Activated CD8-positive, alpha-beta memory T cell treated with anti-CD3 and anti-CD28 coated beads, Interleukin-2, amount 50 U/mL, for 48 hours (primary cell): ENCODE data around the gene FGGY.

Source experiments
- DNase-seq: peaks from one replicate; pipeline ENCODE4 v3.0.0-alpha.2; 2020

Gene FGGY

GRCh38 chr1:59755069-59755685 lies 458.3 kb downstream of the FGGY start:
- no peak for DNase-seq

DNA sequence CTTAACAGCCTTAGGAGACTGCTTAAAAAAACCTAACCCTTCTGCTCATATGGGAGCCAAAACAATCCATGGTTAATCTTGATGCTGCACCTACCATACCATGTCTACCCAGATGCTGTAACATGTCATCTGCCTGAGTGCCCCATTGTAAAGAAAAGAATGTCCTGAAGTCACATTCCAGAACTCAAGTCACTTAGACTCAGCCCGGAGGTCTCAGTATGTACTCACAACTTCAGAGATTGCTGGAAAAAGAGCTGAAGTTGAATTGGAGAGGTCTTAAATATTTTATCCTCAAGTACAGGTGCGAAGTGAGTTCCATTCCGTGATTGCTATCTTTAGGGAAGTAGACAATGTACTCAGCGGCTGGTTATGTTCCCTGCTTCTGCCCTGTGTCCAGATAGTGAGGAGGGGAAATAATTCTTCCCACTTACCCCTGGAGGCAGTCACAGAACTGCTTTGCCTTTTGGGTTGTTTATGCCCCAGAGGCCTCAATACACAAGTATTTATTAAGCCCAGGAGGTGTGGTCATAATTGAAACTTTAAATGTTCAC lies 460.4 kb downstream of the FGGY start:
- DNase-seq = no peak

DNA sequence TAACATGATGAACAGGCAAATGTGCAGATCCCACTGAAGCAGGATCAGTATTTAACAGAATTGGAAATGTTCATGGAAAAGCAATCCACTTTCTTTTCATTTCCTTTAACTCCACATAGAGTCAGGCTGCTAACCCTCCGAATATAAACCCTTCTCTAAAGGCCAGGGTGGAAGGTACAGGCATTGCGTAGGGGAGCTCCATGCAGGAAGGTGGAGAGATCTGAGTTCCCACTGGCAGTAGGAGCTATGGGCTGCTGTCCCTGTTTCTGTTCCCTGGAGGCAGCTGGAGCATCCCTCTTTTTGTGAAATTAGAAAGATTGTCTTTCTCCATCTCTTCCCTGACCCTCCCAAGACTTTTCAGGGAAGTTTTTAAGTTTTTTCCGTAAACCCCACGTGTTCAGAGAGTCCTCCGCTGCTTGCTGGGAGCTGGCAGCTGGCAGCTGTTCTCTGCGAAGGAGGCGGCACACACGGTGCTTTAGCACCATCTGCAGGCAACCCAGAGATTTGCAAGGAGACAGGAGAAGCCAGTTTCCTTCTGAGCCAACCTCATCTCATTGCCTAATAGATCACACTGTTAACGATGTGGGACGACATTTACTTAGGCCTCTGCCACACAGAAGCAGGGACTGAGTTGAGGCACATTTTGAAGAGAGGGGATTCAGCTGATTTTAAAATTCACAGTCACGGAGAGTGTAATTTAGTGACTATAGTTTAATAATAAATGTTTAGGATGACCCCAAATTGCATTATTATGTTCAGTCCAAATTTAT lies 462.4 kb downstream of the FGGY start:
- peak; percentile 79 for DNase-seq

DNA sequence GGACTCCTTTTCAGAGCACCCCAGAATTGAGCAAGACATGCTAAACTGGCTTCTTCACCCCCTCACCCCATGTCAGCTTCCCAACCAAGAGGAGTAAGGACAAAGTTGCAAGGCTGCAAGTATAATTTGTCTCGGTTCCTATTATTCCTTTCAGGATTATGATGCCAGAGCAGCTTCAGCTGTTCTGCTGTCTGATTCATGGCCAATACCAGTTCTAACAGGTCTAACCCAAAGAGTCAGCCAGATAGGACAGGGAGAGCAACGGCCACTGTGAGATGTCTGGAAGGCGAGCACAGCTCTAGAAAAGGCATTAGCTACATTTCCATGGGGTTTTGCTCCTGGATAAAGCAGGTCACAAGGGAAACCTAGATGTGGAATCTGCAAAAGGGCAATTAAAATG lies 464.5 kb downstream of the FGGY start:
- no peak for DNase-seq

DNA sequence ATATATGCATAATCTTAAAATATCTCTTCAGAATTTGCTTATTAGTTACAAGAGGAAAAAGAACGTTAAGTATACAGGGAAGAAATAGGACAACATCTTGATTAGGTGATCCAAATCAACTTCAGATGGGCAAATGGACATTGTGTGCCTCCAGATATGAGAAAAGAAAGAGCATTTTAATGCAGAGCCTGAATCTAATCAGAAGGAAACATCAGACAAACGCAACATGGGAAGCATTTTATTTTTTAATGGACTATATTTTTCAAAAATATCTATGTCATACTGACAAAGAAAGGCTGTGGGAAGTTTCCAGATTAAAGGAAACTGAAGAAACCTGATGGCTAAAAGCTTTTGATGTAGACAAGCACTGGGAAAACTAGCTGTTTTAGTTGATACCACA lies 466.5 kb downstream of the FGGY start:
- no peak for DNase-seq

DNA sequence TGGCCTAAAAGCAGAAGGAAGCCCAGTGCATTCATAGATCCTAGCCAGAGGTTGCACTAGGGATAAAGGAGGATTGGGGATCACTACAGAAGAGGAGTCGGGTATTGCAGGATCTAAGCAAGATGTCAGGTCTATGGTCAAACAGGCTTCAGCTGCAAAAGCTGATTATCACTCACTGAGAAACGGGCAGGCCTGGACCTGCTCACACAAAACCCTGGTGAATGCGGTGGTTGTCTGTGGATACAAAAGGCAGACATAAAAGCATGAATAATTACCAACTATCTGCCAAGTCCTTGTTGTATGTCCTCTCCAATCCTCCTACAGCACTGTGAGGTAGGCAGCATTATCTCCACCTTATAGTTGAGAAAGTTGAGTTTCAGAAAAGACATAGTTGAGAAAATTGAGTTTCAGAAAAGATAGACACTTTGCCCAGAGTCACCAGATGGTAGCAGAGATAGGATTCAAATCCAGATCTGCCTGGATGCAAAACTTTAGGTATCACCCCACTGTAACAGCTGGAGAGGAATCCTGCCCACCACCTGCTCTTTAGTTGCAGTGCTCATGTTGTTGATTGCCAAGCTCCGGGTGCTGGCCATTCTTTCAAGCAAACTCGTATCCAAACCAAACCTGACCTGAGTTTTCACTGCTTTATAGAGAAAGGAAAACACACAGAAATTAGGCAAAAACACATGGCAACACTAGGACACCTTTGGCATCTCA lies 468.3 kb downstream of the FGGY start:
- no peak for DNase-seq

DNA sequence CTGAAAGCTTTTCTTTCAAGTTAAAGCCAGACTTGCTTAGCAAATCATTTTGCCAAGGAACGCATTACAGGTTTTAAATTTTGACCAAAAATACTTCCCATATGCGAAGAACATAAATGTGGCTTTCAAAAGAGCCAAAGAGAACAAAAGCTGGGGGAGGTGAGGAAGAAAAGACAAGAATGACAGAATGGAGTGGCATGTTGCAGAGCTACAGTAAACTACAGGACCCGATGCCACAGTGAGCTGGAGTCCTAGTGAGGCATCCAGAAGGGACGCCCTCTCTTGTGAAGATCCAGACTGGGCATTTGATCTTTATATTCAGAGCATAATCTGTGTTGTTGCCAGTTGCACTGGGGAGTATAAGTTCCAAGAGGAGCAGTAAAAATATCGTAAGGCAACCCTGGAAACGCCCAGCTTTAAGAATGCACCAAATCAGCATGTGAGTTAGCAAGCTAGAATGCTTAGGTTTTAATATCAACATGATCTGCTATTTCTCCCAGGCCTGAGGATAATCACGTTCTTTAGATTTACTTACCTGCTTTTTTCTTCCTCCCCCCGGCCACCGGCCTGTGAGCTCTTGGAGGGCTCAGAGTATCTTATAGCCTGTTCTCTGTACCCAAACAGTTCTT lies 469.4 kb downstream of the FGGY start:
- no peak for DNase-seq

DNA sequence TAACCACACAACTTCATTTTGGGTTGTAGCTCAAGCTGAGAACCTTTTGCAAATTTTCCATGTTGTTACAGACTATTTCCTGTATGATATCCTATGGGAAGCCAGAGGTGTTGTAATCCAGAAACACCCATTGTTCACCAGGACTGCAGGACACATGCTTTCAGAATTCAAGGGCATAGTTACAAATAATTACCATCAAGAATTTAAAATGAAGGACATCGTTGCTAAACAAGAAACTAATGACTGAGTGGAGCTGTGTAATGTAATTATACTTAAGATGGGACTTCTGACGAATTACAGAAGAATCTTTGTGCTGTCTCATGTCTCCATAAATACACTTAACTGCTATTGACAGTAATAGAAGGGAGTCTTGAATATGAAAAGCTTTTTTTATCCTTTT lies 470.2 kb downstream of the FGGY start:
- no peak for DNase-seq

DNA sequence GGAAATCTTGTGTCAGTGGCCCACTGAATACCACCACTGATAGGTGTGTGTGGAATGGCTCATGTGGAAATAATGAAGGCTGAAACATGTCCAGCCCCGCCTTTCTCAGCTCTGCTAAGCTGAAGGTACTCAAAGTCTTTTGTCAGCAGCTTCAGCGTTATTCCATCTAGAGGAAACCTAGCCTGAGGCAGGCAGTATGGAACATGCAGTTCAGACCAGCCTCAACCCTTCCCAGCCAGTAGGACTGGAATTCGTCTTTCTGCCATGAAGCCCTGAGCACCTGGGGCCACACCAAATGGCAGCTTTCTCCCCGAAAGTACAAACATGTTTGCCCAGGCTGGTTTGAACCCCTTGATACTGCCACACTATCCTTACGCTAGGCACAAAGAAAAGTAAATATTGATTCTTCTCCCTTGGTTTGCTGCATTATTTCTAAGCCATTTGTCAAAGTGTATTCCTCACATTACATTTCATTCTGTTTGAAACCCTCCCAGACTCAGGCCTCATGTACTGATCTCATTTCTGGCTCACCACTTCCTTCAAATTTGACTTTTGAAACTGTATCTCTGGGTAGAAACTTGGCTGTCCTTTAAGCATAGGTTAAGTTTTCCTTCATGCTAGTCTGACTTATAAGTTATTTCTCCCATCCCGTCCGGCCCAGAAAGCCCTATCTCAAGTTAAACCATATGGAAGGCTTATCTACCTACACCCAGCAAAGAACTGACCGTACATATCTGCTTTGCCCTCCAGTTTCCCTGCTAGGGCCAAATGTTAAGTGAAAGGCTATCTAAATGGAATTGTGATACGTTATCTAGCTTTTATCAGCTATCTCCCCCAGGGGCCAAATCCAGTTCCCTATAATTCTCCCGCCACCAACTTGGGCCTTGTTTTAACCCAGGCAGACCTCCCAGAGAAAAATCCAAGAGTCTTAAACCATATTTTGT lies 472.2 kb downstream of the FGGY start:
- DNase-seq = no peak

GRCh38 chr1:59769736-59770095 lies 472.8 kb downstream of the FGGY start:
- no peak for DNase-seq

- no peak for DNase-seq
Measured at GRCh38 chr1:59771361-59771760, 474.5 kb downstream of the FGGY start.

DNA sequence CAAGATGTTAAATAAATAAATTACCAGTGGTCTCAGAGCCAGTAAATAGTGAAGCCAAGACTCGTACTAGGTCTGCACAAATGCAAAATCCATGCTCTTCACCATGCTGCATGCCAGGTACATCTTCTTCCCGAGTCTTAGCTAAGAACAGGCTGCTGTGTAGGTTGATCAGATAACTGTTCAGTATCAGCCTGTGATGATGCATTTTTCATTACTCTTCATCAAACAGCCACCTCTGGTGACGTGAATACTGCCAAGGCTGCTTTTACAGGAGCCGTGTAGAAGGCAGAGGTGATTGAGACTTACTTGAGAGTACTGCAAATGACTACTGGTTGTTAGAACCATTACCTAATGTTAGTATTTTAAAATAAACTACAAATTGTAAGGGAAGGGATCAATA lies 478.6 kb downstream of the FGGY start:
- no peak for DNase-seq

DNA sequence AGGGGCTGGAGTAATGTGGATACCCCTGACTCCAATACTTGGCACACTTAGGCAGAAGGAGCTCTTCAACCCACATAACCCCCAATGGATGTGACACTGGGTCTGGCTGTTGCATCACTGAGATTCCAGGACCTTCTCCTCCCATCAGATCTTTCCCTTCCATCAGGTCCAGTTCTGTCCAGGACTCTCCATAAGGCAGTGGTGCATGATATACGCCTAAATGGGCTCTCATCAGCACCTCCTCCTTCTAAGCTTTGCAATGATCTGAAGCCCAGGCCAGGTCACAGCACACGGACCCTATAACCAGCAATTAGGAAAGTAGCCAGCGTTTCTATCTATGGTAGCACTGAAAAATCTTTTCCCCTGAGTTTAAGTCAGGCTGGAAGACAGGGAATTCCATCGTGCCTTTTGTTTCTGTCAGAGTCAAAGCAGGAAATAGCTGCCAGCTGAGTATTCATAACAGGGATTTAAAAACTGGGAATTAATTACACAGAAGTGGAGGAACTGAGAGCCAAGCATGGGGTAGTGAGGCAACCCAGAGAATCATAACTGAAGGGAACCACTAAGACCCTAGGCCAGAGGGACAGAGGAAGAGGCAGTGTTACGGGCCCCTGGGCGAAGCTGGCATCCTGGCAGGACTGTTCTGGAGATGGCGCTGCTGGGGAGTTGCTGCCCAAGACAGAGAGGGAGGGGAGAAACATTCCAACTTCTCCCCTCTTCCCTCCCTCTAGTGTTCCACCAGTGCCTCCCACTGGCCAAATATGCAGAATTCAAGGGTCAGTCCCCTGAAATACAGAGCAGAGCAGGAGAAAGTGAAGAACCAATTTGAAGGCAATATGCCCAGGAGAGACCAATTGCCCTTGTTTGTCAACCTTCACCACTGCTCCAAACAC lies 480.3 kb downstream of the FGGY start:
- DNase-seq = no peak

GRCh38 chr1:59779949-59780348 lies 483.1 kb downstream of the FGGY start:
- DNase-seq = no peak

DNA sequence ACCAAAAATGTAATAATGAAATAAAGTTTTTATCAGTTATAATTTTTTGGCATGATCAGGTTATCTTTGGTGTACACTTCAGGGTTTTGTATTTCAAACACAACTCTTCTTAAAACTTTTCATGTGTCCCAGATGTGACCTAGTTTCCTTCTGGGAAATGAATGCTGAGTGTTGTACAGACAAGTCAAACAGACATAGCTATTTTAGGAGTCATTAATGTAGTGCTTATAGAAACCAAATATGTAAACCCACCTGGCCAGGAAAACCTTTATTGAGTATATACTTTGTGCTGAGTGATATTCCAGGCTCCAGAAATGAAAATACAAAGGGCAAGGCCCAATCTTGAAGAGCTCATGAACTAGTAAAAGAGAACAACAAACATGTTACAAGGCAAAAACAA lies 491.9 kb downstream of the FGGY start:
- DNase-seq = no peak

- DNase-seq = no peak
Measured at GRCh38 chr1:59798600-59798999, 501.7 kb downstream of the FGGY start.

DNA sequence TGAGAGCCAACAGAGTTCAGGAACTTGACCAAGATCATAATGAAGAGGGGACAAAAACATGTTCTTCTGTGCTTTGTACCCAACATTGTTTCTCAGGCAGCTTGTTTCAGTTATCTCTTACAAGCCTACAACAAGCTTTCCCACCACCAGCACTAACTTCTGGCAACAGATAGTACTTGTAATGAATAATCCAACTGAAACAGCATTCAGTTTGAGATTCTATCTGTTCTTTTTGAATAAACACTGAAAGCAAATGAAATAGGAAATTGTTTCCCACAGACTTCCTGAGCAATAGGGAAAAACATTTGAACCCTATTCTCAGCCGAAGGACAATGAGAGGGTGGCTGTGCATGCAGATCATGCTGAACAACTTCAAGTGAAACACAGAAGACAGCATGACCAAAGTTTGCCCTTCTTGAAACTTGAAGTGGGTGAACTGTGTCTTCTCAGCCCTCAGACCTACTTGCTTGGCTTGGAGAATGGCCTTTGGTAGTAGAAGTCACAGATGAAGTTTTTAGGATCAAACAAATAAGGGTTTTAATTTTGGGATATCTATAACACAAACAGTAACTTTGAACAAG lies 506.7 kb downstream of the FGGY start:
- no peak for DNase-seq

- no peak for DNase-seq
Measured at GRCh38 chr1:59804301-59804700, 507.4 kb downstream of the FGGY start.

- DNase-seq = no peak
Measured at GRCh38 chr1:59805554-59805953, 508.7 kb downstream of the FGGY start.
